ENCODE measurements around the gene ZNF777.
"Not testable (repeated sequence)": the region's sequence is repeated elsewhere in the genome, so short reads cannot be mapped to it uniquely, and the experiment has no call there.

ZNF777 gene

GRCh38 chr7:149460493-149461277, at the start of gene ZNF777:
Gene ZNF777, minus strand, starts transcription at chr7:149461062. Its CDS starts 5,040 bp downstream, at chr7:149456022.
- peak; percentile 83 to 87 for DNase-seq

DNA sequence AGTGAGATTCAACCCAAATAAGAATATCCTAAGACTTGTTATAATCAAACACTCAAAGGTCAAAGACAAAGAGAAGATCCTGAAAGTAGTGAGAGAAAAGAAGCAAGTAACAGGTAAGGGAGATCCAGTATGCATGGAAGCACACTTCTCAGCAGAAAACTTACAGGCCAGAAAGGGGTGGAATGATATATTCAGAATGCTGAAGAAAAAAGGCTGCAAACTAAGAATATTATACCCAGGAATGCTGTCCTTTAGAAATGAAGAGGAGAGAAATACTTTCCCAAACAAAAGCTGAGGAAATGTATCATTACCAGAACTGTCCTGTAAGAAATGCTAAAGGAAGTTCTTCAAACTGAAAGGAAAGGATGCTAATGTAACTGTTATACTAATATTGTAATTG, 49.4 kb upstream of the ZNF777 start:
- DNase-seq: no peak

- no peak for DNase-seq
Observed at GRCh38 chr7:149509774-149510173, 48.9 kb upstream of the ZNF777 start.

DNA sequence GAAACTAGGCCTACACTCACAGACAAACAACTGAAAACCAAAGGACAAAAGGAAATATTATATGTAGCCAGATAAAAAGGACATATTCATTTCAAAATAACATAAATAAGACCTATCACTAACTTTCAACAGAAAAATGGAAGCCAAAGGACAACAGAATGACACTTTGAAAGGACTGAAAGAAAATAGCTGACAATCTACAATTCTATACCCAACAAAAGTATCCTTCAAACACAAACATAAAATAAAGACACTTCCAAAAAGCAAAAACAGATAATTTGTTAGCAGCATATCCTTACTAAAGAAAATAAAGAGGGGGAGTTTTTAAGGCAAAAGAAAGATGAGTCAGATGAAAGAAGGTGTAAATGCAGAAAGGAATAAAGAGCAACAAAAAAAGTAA, 44.7 kb upstream of the ZNF777 start:
- DNase-seq: no peak

- no peak for DNase-seq
Observed at GRCh38 chr7:149501651-149502050, 40.8 kb upstream of the ZNF777 start.

DNA sequence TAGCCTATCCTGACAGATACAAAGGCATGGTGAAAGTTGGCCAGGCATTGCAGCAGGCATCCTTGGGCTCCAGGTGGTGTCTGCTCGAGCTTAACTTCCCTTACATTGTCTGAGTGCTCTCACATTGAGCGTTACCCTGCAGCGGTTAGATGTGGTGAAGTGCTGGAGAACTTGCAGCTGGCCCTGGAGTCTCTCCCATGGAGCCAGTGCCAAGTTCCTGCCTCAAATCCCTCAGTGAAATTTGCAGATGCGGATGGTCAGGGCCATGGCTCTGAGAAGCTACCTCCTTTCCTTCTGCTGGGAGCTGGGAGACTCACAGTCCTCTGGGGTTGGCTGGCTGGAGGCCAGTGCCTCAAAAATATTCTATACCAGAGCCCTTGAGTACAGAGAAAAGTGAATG, 40.0 kb upstream of the ZNF777 start:
- no peak for DNase-seq

DNA sequence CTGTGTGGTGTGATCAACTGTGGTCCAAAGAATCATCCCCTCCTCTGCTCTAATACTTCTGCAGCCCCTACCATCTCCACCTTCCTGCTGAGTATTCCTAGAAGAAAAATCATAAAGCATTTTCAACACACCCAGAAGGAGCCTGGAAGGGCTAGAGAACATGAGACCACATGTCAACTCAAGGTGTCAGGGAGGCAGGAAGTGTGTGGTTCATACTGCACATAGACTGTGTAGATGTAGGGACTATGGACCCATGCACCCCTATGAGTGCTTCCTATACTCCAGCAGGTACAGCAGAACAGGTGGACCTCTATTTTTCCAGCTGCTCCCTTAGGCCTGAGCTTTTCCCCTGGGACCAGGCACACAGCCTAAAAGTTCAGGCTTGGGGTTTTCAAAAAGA, 39.3 kb upstream of the ZNF777 start:
- DNase-seq: no peak

DNA sequence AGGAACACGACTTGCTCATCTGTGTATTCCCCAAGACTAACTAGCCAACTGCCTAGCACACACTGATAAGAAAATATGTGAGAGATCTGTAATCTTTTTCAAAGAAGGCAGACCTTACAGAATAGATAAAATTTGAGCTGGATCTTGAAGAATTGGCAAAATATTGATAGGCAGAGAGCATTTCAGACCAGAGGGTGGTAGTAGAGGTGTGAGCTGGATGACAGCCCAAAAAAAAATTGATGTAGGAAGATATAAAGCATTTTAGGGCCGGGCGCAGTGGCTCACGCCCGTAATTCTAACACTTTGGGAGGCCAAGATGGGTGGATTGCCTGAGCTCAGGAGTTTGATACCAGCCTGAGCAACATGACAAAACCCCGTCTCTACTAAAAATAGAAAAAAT, 37.9 kb upstream of the ZNF777 start:
- DNase-seq: no peak

- peak; percentile 84 to 89 for DNase-seq
Observed at GRCh38 chr7:149497467-149498261, 36.8 kb upstream of the ZNF777 start, which contains the start of gene ZNF746. Gene ZNF746, minus strand, starts transcription at chr7:149497809. Its CDS starts 273 bp downstream, at chr7:149497536.

GRCh38 chr7:149496642-149497391, 36.0 kb upstream of the ZNF777 start:
- DNase-seq: peak; percentile 62 to 69

- DNase-seq: no peak
Observed at GRCh38 chr7:149495785-149496641, 35.2 kb upstream of the ZNF777 start.

DNA sequence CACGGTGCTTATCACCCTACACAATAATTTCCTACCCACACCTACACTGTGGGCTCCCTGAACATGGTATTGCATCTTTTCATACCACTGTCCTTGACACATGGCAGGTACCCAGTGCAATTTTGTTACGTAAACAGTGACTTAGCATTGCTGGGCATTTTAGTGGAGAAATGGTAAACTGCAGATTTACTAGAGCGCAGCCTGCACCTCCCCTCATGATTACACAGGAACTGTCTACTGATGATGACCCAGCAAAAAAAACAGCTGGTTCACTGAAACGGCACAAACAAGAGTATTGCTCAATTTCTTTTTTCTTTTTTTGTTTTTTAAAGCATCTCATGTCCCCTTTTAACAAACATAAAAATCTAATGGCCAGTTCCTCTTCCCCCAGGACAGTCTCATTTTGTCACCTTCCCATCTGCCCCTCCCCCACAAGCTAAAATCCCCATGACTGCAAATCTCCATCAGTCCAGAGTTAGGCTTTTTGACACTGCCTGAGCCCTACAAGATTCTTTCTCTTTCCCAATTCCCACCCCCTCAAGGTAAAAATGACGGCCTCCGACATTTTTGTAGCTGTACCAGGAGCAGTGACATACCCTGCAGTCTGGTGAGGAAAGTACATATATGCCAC, 34.0 kb upstream of the ZNF777 start:
- DNase-seq: no peak

DNA sequence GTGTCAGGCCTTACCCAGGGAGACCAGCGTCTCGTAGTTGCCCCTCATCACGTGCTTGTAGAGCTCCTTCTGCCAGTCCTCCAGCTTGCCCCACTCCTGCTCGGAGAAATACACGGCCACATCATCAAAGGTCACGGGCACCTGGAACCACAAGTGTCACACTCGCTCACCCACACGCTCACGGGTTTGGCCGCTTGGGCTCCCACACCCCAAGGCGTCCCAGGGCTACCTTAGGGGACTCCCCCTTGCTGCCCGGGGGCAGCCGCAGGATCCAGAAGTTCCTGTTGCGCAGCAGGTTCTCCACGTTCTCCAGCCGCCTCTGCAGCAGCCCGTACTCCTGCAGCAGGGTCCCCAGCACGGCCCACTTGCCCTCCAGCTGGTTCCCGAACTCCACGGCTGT, 33.1 kb upstream of the ZNF777 start:
- DNase-seq: not testable (repeated sequence)

DNA sequence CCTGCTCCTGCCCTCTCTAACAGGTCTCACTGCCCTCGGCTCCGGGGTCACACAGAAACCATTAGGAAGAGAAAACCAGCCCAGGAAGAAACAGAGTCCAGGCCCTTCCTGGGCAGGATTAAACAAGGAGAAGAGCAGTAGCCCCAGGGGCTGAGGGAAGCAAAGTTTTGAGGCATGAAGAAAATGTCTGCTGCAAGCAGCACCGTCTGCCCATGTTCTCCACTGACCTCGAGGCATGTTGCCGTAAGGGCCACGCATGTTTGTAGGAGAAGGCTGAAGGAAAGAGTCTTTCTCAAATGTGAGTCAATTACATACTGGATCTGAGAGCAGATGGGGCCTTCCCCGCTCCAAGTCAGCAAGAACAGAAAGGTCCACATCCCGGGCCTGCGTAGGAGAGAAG, 32.5 kb upstream of the ZNF777 start:
- DNase-seq: no peak

- no peak for DNase-seq
Observed at GRCh38 chr7:149490083-149490760, 29.4 kb upstream of the ZNF777 start.

DNA sequence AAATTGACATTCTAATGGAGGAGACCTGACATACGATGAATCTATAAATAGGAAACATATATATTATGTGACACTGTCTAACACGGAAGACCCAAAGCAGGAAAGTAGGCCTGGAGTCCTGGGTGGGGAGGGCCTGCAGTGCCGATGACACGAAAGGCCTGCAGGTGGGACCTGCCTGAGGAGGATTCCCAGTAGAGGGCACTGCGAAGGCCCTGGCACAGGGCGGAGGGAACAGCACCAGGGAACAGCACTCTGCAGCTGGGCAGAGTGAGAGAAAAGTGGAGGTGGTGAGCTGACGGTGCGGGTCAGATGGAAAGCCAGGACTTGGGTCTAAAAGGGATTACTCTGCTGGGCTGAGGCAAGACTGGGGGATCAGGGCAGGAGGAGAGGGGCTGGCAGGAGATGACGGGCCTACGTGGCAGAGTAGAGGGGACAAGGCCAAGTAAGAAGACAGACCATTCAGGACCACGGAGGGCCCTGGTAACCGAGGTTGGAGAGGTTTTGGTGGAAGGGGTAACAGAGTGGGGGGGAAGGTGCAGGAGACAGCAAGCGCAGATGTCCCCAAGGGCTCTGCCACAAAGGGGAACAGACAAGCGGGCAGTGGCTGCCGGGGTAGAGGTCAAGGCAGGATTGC, 28.6 kb upstream of the ZNF777 start:
- no peak for DNase-seq

DNA sequence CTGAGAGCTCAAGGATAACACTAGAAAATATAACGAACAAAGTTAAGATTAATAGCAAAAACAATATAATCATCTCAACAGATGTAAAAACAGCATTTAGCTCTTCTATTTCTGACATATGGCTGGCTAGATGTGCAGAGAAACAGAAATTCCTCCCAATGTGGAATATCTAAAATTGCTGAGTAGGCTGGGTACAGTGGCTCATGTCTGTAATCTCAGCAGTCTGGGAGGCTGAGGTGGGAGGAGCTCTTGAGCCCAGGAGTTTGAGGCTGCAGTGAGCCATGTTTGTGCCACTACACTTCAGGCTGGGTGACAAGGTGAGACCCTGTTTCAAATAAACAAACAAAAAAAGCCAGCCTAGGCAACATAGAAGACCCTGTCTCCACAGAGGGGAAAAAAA, 18.7 kb upstream of the ZNF777 start:
- DNase-seq: no peak

DNA sequence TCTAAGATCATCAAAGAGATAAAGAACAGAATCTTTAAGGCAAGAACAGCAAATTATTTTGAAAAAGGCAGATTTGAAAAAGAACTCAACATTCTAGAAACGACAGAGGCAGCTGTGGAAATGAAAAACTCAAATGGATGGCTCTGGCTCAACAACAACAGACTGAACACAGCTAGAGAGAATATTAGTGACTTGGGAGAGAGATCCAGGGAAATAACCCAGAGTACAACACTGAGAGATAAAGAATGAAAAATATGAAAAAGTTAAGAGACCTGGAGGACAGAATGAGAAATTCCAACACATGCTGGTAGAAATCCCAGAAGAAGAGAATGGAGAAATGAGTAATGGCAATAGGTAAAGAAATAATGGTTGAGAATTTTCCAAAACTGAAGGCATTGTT, 17.9 kb upstream of the ZNF777 start:
- no peak for DNase-seq

GRCh38 chr7:149477494-149478443, 16.9 kb upstream of the ZNF777 start:
- no peak for DNase-seq

GRCh38 chr7:149476791-149477190, 15.9 kb upstream of the ZNF777 start:
- peak in 1 of 2 experiments; percentile 12 for DNase-seq
